PFSK-1 (cell line): ENCODE measurements around the gene GAB1.

Experiments used
- FOXP2 ChIP-seq: optimal IDR thresholded peaks from 2 replicates; pipeline ENCODE3; 2011; ENCODE audit warnings: borderline replicate concordance, control low read depth, inconsistent platforms; ENCODE audit not compliant: insufficient read depth; ENCODE audit errors: extremely low read length, extremely low read depth
- POLR2AphosphoS5 ChIP-seq: IDR thresholded peaks from 2 replicates; pipeline ENCODE4 v1.6.1; 2012; ENCODE audit warnings: low read depth, mild to moderate bottlenecking, control low read depth, low read length, moderate library complexity
- REST ChIP-seq, 2 experiments: IDR thresholded peaks; 2 replicates each; pipeline versions ENCODE4 v1.6.1 to v1.8.0; 2011 to 2012; ENCODE audit warnings: low read depth in 2 of 2, low read length in 2 of 2, control low read depth in 1 of 2, inconsistent platforms in 1 of 2, mild to moderate bottlenecking in 1 of 2, moderate library complexity in 1 of 2; ENCODE audit not compliant: insufficient read depth in 1 of 2
- SIN3A ChIP-seq: IDR thresholded peaks from 2 replicates; pipeline ENCODE4 v1.6.1; 2012; ENCODE audit warnings: mild to moderate bottlenecking, low read length, moderate library complexity, borderline replicate concordance; ENCODE audit not compliant: insufficient read depth
- TAF1 ChIP-seq: IDR thresholded peaks from 2 replicates; pipeline ENCODE4 v1.6.1; 2012; ENCODE audit warnings: low read length, control low read depth, borderline replicate concordance; ENCODE audit not compliant: insufficient read depth

GRCh38 chr4:143355540-143356217, 19.0 kb downstream of the GAB1 start:
- no peak for TF ChIP-seq TAF1
- TF ChIP-seq POLR2AphosphoS5 = no peak
- no peak for TF ChIP-seq SIN3A
- TF ChIP-seq REST (IDR thresholded peaks at IDR 0.05; ENCODE audit: insufficient read depth in 1 of 2, low read depth in 2 of 2, low read length in 2 of 2) = no peak
- TF ChIP-seq FOXP2 = no peak
